GM10248 (cell line): Measurements from ENCODE around the gene CBFA2T3.

Source experiments
- CTCF ChIA-PET: fragments of 300-600 bp; sonication (Branson Sonifier 250); formaldehyde crosslinking; extraction: SDS; loops from one replicate; lab custom pipeline; 2021; ENCODE audit warnings: antibody characterized with exemption; lab: Yijun Ruan, JAX
- POLR2A ChIA-PET: fragments of 350-650 bp; sonication (Branson Sonifier 250); formaldehyde crosslinking; extraction: SDS; loops from one replicate; lab custom pipeline; 2020; ENCODE audit warnings: antibody characterized with exemption; lab: Yijun Ruan, JAX
- DNase-seq: peaks from one replicate; pipeline ENCODE4 v3.0.0; 2012; ENCODE audit errors: extremely low spot score
- CTCF ChIP-seq: IDR thresholded peaks from 2 replicates; pipeline ENCODE4 v1.5.1; 2012; ENCODE audit warnings: mild to moderate bottlenecking, low read depth; ENCODE audit errors: extremely low read depth, missing control alignments, control extremely low read depth

CBFA2T3 gene

DNA sequence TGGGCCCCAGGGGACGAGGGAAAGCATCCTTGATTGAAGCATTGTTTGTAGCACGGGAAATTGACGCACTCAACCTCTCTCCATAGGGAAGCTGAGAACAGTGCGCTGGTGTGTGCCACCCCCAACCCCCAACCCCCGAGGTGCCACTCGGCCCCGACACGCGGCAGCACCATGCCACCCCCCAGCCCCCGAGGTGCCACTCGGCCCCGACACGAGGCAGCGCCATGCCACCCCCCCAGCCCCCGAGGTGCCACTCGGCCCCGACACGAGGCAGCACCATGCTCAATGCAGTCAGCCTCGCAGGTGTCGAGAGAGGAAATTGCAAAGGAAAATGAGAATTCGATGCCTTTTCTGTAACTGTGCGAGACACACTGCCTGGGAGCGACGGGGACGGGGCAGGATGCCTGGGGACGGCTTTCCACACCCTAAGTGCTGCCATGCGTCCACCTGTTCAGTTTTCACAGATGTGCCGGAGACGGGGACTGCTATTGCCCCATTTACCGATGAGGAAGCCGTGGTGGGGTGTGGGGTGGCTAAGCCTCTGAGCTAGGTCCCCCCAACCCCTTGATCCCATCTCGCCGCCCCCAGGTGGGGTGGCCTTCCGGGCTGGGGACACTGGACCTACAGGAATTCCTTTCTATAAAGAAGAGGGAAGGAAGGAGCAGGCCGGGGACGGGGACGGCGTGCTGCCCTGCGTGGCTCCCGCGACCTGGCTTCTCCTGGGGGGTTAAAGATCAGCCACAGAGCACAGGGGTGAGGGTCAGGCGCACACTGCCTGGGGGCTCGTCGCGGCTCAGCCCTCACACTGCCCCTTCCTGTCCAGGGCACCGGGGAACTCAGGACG is 9.8 kb downstream of the CBFA2T3 start:
- no peak for TF ChIP-seq CTCF
- ChIA-PET CTCF (interaction anchor here (1.4 kb wide), 1 partner anchor 25 kb away, joined by 3 read pairs; no protein-coding TSS in a partner anchor), POLR2A (no interaction called here)
- DNase-seq: no peak

DNA sequence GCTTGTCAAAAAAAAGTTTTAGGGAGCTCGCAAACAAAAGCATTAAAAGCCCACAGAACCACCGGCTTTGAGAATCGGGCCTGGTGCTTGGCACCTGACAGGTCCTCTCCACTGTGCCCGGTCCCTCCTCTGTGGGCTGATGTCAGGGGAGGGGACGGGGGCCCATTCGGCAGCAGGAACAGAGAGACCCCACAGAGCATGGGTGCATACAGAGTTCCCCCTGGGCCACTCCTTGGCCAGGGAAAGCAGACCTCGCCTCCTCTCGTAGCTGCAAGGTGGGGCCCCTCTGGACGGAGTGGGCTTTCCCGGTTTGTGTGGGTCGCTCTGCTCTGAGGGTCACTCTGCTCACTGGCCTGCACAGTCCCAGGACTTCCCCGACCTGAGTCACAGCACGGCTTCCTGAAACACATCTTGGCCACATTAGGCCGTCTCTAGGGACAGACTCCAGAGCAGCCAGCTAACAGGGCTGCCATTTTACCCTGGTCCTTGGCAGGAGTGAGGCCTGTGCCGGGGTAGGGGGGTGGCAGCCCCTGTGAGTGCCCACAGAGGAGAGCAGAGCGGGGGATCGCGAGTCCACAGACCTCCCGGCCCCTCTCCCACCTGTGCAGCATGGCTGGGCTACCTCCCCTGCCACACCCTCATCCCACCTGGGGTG is 11.1 kb downstream of the CBFA2T3 start:
- peak; percentile 51 for DNase-seq
- TF ChIP-seq CTCF: no peak
- ChIA-PET CTCF (interaction anchor here (1.4 kb wide), 1 partner anchor 23 kb away, joined by 3 read pairs; no protein-coding TSS in a partner anchor), POLR2A (no interaction called here)

GRCh38 chr16:88965411-88965810 is 11.6 kb downstream of the CBFA2T3 start:
- DNase-seq: no peak
- ChIA-PET POLR2A (no interaction called here), CTCF (interaction anchor here (1.4 kb wide), 1 partner anchor 23 kb away, joined by 3 read pairs; no protein-coding TSS in a partner anchor)
- no peak for TF ChIP-seq CTCF

- CTCF ChIA-PET: no interaction called here
- no peak for TF ChIP-seq CTCF
- DNase-seq: no peak
- POLR2A ChIA-PET: no interaction called here
Measured at GRCh38 chr16:88964636-88965035, 12.4 kb downstream of the CBFA2T3 start.

GRCh38 chr16:88963583-88963982 is 13.4 kb downstream of the CBFA2T3 start:
- no peak for TF ChIP-seq CTCF
- POLR2A ChIA-PET: no interaction called here
- CTCF ChIA-PET: no interaction called here
- no peak for DNase-seq

- no peak for TF ChIP-seq CTCF
- ChIA-PET CTCF (no interaction called here), POLR2A (no interaction called here)
- DNase-seq: no peak
Measured at GRCh38 chr16:88962478-88963152, 14.4 kb downstream of the CBFA2T3 start.
